CD8-positive, alpha-beta memory T cell (primary cell): ENCODE results near the gene RNU6-7. TPM values are rescaled to one million over a fixed set of nuclear protein-coding genes. Genes with fewer than 3 reads are reported as not detected.

Experiments
- CTCF ChIA-PET: fragments of 350-600 bp; sonication (Branson Sonifier 250); formaldehyde crosslinking; loops from one replicate; lab custom pipeline; 2021; ENCODE audit warnings: antibody characterized with exemption; lab: Charles Lee
- POLR2A ChIA-PET: fragments of 350-600 bp; sonication (Branson Sonifier 250); formaldehyde crosslinking; loops from one replicate; lab custom pipeline; 2021; ENCODE audit warnings: antibody characterized with exemption; lab: Charles Lee
- DNase-seq, 5 donors: peaks; one replicate each; pipeline versions ENCODE4 v3.0.0 to v3.0.0-alpha.2; 2020 to 2022; ENCODE audit warnings: mixed read lengths in 1 of 5
- H3K27ac ChIP-seq: one replicate; pipeline ENCODE4 v1.7.0; 2013; ENCODE audit warnings: low read depth, mild to moderate bottlenecking, low read length, moderate library complexity
- H3K27me3 ChIP-seq: 2 replicates; pipeline ENCODE4 v1.7.0; 2013; ENCODE audit warnings: low read length, mild to moderate bottlenecking; ENCODE audit not compliant: insufficient read depth, poor library complexity, severe bottlenecking
- H3K36me3 ChIP-seq: 2 replicates; pipeline ENCODE4 v1.7.0; 2013; ENCODE audit warnings: mild to moderate bottlenecking, low read length, moderate library complexity; ENCODE audit not compliant: insufficient read depth
- H3K4me1 ChIP-seq: 2 replicates; pipeline ENCODE4 v1.7.0; 2013; ENCODE audit warnings: mild to moderate bottlenecking, low read length, moderate library complexity; ENCODE audit not compliant: insufficient read depth
- H3K4me3 ChIP-seq: 2 replicates; pipeline ENCODE4 v1.7.0; 2013; ENCODE audit warnings: mild to moderate bottlenecking, low read length
- H3K9me3 ChIP-seq: 2 replicates; pipeline ENCODE4 v1.7.0; 2013; ENCODE audit warnings: mild to moderate bottlenecking, low read length
- H3K27ac Mint-ChIP-seq, 8 donors: one replicate each; pipeline ENCODE4 v1.8.0; 2020 to 2021; ENCODE audit warnings: mixed read lengths in 8 of 8, mild to moderate bottlenecking in 6 of 8, inconsistent platforms in 3 of 8, moderate library complexity in 3 of 8
- H3K27me3 Mint-ChIP-seq, 2 donors: one replicate each; pipeline ENCODE4 v1.8.0; 2020 to 2021; ENCODE audit warnings: mixed read lengths in 2 of 2, mild to moderate bottlenecking in 1 of 2, moderate library complexity in 1 of 2
- H3K36me3 Mint-ChIP-seq, 3 donors: one replicate each; pipeline ENCODE4 v1.8.0; 2020 to 2021; ENCODE audit warnings: mixed read lengths in 3 of 3, inconsistent platforms in 1 of 3, mild to moderate bottlenecking in 1 of 3
- H3K4me1 Mint-ChIP-seq, 3 donors: one replicate each; pipeline ENCODE4 v1.8.0; 2020 to 2021; ENCODE audit warnings: mixed read lengths in 3 of 3, inconsistent platforms in 1 of 3, mild to moderate bottlenecking in 1 of 3
- H3K4me3 Mint-ChIP-seq, 7 donors: one replicate each; pipeline ENCODE4 v1.8.0; 2020 to 2021; ENCODE audit warnings: mixed read lengths in 7 of 7, mild to moderate bottlenecking in 6 of 7, moderate library complexity in 4 of 7, inconsistent platforms in 2 of 7
- H3K9me3 Mint-ChIP-seq, 5 donors: one replicate each; pipeline ENCODE4 v1.8.0; 2020 to 2022; ENCODE audit warnings: mixed read lengths in 5 of 5, mild to moderate bottlenecking in 3 of 5, moderate library complexity in 2 of 5, inconsistent platforms in 1 of 5
- polyA plus RNA-seq: library from polyadenylated mRNA; unstranded; fragments of 300-500 nt; fragmentation: Illumina TruSeq; gene quantifications from one replicate; pipeline ENCODE4 v1.2.3, GENCODE V29; 2021
- total RNA-seq, 2 experiments: library from RNA; stranded (reverse); gene quantifications; one replicate each; pipeline ENCODE4 v1.2.3, GENCODE V29; 2021

The RNU6-7 gene
- total RNA-seq, result not detected
- polyA plus RNA-seq, result not detected

DNA sequence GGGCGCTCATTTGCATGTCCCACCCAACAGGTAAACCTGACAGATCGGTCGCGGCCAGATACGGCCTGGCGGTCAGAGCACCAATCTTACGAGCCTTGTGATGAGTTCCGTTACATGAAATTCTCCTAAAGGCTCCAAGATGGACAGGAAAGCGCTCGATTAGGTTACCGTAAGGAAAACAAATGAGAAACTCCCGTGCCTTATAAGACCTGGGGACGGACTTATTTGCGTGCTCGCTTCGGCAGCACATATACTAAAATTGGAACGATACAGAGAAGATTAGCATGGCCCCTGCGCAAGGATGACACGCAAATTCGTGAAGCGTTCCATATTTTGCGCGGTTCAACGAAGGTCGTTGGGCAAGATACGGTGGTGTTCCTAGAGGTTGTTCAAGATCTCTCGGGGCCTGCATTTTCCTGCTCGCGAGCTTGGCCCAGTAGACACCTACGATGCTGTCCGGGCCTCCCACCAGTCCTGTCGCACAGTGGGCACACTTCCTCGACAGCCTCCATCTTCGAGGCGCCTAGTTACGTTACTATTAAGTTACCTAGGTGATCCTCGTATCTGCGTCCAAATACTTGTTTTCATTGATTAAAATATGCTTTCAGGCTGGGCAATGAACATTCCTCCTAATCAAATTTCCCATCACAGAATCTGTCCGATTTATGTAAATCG is at the start of gene RNU6-7:
RNU6-7 (plus strand) TSS at position 230 of the 675 bp plus-strand sequence.
- POLR2A ChIA-PET, result interaction anchor here (0.8 to 3.0 kb wide), 2 partner anchors 125 to 1175 kb away, joined by 4 to 21 read pairs; partner anchors contain the start of gene ARHGAP5
- peaks cover 0 to 14% (median 0%) of the 10 kb centered on the region in 3 donors for H3K36me3 Mint-ChIP-seq
- peaks cover 6 to 8% of the 10 kb centered on the region in 2 donors for H3K27me3 Mint-ChIP-seq
- H3K4me1 Mint-ChIP-seq, result peaks cover 29 to 43% (median 40%) of the 10 kb centered on the region in 3 donors
- peak within 1 kb of the TSS; percentile 95 to 100 (median 99) for H3K27ac Mint-ChIP-seq
- peak within 1 kb of the TSS; percentile 85 for H3K4me3 ChIP-seq
- H3K9me3 Mint-ChIP-seq, result peaks cover 0 to 3% (median 0%) of the 10 kb centered on the region in 5 donors
- H3K27ac ChIP-seq, result peak within 1 kb of the TSS; percentile 97
- DNase-seq, result peak in 4 of 5 donors; percentile 1 to 81 (median 51)
- H3K36me3 ChIP-seq, result no peaks in the 10 kb centered on the region
- H3K27me3 ChIP-seq, result no peaks in the 10 kb centered on the region
- peaks cover 16% of the 10 kb centered on the region for H3K4me1 ChIP-seq
- CTCF ChIA-PET, result interaction anchor here (0.7 to 1.9 kb wide), 2 partner anchors 124 to 127 kb away, joined by 3 to 18 read pairs; partner anchors contain the start of gene ARHGAP5
- H3K9me3 ChIP-seq, result no peaks in the 10 kb centered on the region
- H3K4me3 Mint-ChIP-seq, result peak within 1 kb of the TSS; percentile 85 to 97 (median 92)

DNA sequence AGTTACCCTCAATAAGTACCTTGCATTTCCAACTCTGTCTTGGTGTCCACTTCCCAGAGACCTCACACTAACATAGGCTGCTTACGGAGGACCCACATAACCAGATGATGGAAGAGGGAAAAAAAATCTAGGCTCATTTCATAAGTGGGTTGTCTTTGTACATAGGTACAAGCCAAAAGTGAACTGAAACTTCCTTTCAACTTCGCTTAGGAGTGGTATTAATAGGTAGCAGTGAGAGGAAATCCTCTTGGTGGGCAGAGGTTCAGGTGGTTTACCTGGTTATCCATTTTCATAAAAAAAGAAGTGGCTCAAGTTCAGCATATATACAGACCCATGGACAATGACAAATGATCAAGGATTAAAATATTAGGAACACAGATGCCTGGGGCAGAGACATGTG is 35.8 kb upstream of the RNU6-7 start:
- no peak overlapping the region for H3K27ac Mint-ChIP-seq
- ChIA-PET POLR2A (no interaction called here), CTCF (no interaction called here)
- no peak overlapping the region for H3K4me3 Mint-ChIP-seq
- H3K4me3 ChIP-seq, result no peak overlapping the region
- H3K4me1 Mint-ChIP-seq, result no peaks in the 10 kb centered on the region
- no peaks in the 10 kb centered on the region for H3K9me3 ChIP-seq
- peaks cover 0 to 4% (median 1%) of the 10 kb centered on the region in 3 donors for H3K36me3 Mint-ChIP-seq
- H3K9me3 Mint-ChIP-seq, result peaks cover 0 to 9% (median 5%) of the 10 kb centered on the region in 5 donors
- no peaks in the 10 kb centered on the region for H3K4me1 ChIP-seq
- peaks cover 0 to 2% of the 10 kb centered on the region in 2 donors for H3K27me3 Mint-ChIP-seq
- DNase-seq, result no peak
- no peak overlapping the region for H3K27ac ChIP-seq
- H3K36me3 ChIP-seq, result no peaks in the 10 kb centered on the region
- no peaks in the 10 kb centered on the region for H3K27me3 ChIP-seq

DNA sequence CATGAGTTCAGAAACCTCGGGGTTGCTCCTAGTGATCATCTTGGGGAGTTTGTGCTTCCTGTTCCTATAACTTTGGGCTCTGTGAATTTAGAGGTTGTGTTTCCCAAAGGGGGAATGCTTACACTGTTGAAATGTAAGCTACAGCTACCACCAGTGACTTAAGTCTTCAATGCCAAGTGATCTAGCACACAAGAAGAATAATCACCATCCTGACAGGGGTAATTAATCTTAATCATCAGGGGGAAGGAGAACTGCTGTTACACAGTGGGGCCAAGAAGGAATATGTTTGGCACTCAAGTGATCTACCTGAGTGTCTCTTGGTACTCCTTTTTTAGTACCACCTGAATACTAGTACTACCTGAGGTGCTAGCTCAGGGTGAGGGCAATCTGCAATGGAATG is 34.9 kb upstream of the RNU6-7 start:
- no peak for DNase-seq
- Histone ChIP-seq H3K9me3 (no peaks in the 10 kb centered on the region), H3K4me1 (no peaks in the 10 kb centered on the region), H3K36me3 (no peaks in the 10 kb centered on the region), H3K4me3 (no peak overlapping the region), H3K27me3 (no peaks in the 10 kb centered on the region), H3K27ac (no peak overlapping the region)
- Mint-ChIP-seq H3K4me1 (no peaks in the 10 kb centered on the region), H3K4me3 (no peak overlapping the region), H3K27ac (peak overlapping the region in 1 of 8 donors; percentile 26), H3K27me3 (peaks cover 0 to 2% of the 10 kb centered on the region in 2 donors), H3K36me3 (peaks cover 0 to 4% (median 0%) of the 10 kb centered on the region in 3 donors), H3K9me3 (peaks cover 0 to 7% (median 5%) of the 10 kb centered on the region in 5 donors)
- POLR2A ChIA-PET, result no interaction called here
- CTCF ChIA-PET, result no interaction called here

DNA sequence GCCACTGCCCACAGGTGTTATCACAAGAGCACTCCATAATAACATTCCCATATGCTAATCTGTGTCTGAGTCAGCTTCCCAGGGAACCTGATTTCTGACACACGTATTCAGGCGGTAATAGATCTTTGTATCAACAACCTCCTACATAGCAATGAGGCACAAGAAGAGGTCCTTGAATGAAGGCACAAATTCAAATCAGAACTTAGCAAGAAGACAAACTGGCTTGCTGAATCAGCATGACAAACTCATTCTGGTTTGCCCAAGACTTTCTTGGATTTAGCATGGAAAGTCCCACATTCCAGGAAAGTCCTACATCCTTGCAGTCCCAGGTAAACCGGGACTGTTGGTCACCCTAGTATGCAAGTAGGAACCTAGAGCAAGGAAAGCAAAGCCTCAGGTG is 33.9 kb upstream of the RNU6-7 start:
- Mint-ChIP-seq H3K4me1 (no peaks in the 10 kb centered on the region), H3K27me3 (peaks cover 0 to 2% of the 10 kb centered on the region in 2 donors), H3K9me3 (peaks cover 0 to 3% (median 0%) of the 10 kb centered on the region in 5 donors), H3K4me3 (no peak overlapping the region), H3K27ac (no peak overlapping the region), H3K36me3 (peaks cover 0 to 4% (median 0%) of the 10 kb centered on the region in 3 donors)
- no peaks in the 10 kb centered on the region for H3K36me3 ChIP-seq
- DNase-seq, result no peak
- ChIA-PET POLR2A (no interaction called here), CTCF (no interaction called here)
- H3K4me1 ChIP-seq, result no peaks in the 10 kb centered on the region
- H3K9me3 ChIP-seq, result no peaks in the 10 kb centered on the region
- H3K27me3 ChIP-seq, result no peaks in the 10 kb centered on the region
- H3K27ac ChIP-seq, result no peak overlapping the region
- no peak overlapping the region for H3K4me3 ChIP-seq

DNA sequence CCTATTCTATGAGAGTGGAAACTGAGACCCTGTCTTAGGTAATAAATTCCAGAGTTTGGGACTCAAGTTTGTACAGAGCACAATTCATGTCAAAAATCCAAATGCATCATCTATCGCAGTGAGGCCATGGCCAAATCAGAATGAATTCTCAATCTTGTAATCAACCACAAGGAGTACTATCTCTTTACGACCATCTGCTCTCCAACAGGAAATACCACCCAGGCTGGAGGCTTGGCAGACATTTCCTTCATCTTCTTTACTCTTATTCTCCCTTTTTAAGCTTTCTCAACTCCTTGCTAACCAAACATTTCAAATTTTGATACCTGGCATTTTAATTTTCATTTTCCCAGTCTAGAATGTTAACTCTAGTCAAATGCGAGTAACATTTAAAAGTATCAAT is 32.7 kb upstream of the RNU6-7 start:
- Mint-ChIP-seq H3K27me3 (peaks cover 0 to 2% of the 10 kb centered on the region in 2 donors), H3K36me3 (peaks cover 0 to 4% (median 0%) of the 10 kb centered on the region in 3 donors), H3K27ac (no peak overlapping the region), H3K4me3 (no peak overlapping the region), H3K9me3 (peaks cover 0 to 3% (median 0%) of the 10 kb centered on the region in 5 donors), H3K4me1 (no peaks in the 10 kb centered on the region)
- POLR2A ChIA-PET, result no interaction called here
- no peak for DNase-seq
- H3K27ac ChIP-seq, result no peak overlapping the region
- no peaks in the 10 kb centered on the region for H3K9me3 ChIP-seq
- no peaks in the 10 kb centered on the region for H3K4me1 ChIP-seq
- CTCF ChIA-PET, result no interaction called here
- H3K27me3 ChIP-seq, result no peaks in the 10 kb centered on the region
- no peaks in the 10 kb centered on the region for H3K36me3 ChIP-seq
- no peak overlapping the region for H3K4me3 ChIP-seq

DNA sequence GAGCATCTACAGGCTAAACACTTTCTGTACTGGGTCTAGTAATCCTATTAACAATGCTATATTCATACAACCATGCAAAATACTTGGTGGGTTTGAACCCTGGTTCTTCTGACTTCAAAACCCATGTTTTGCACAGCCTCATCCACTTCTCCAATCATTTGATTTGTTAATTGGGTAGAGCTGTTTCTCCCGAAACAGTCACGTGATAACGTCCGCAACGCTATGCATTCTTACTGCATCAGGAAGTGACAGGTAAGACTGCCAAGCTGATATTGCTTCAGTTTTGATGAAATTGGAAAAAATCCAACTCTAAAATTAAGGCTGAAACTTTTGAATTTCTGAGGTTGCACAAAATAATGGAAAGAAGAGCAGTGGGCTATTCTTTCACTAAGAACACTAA is 30.4 kb upstream of the RNU6-7 start:
- CTCF ChIA-PET, result no interaction called here
- Histone ChIP-seq H3K4me1 (no peaks in the 10 kb centered on the region), H3K36me3 (no peaks in the 10 kb centered on the region), H3K27me3 (no peaks in the 10 kb centered on the region), H3K4me3 (no peak overlapping the region), H3K9me3 (no peaks in the 10 kb centered on the region), H3K27ac (no peak overlapping the region)
- H3K36me3 Mint-ChIP-seq, result no peaks in the 10 kb centered on the region
- POLR2A ChIA-PET, result no interaction called here
- no peak for DNase-seq
- H3K27me3 Mint-ChIP-seq, result peaks cover 0 to 6% of the 10 kb centered on the region in 2 donors
- no peak overlapping the region for H3K4me3 Mint-ChIP-seq
- no peaks in the 10 kb centered on the region for H3K4me1 Mint-ChIP-seq
- H3K27ac Mint-ChIP-seq, result no peak overlapping the region
- H3K9me3 Mint-ChIP-seq, result no peaks in the 10 kb centered on the region

DNA sequence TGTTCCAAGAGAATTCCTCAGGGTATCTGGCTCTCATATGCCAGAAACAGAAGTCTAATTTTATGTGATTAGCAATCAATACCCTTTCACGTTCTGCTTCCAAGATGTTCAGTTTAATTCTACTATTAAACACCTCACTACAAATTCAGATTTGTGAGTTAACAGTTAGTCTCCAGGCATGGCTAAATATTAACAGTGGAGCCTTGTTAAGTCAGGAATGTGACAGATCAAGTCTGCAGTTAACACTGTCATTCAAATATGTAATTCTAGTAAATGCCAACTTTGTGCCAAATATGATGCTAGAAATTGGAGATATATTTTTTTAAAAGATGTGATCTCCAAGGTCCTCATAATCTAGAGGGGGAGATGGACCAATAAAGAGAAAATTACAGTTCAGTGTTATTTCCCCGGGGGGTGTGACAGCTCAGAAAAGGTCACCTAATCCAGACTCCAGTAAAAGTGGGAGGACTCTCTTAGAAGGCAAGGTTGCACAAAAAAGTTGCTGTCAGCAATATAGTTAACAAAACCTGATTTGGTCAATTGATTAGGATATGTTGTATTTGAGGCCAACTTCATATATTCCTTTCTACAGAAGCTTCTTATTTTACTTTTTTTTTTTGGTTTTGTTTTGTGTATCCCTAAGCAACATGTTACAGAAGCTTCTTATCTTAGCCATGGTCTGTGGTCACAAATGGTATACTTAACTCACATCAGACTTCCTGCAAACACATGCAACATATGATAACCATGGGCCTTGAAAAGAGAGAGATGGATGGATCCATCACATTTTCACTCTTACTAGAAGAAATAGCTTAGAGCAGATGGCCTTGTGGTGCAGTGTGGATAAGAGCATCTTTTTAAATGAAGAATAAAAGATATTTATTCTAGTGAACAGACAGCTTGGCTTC is 18.4 kb upstream of the RNU6-7 start:
- H3K9me3 Mint-ChIP-seq, result peaks cover 7 to 25% (median 20%) of the 10 kb centered on the region in 5 donors
- H3K36me3 Mint-ChIP-seq, result no peaks in the 10 kb centered on the region
- no peak overlapping the region for H3K4me3 ChIP-seq
- no peaks in the 10 kb centered on the region for H3K4me1 ChIP-seq
- no peaks in the 10 kb centered on the region for H3K4me1 Mint-ChIP-seq
- H3K9me3 ChIP-seq, result no peaks in the 10 kb centered on the region
- no peak overlapping the region for H3K27ac ChIP-seq
- H3K27me3 ChIP-seq, result no peaks in the 10 kb centered on the region
- no peak overlapping the region for H3K4me3 Mint-ChIP-seq
- H3K36me3 ChIP-seq, result no peaks in the 10 kb centered on the region
- H3K27me3 Mint-ChIP-seq, result peaks cover 9 to 46% of the 10 kb centered on the region in 2 donors
- POLR2A ChIA-PET, result no interaction called here
- no peak overlapping the region for H3K27ac Mint-ChIP-seq
- CTCF ChIA-PET, result no interaction called here
- DNase-seq, result no peak

DNA sequence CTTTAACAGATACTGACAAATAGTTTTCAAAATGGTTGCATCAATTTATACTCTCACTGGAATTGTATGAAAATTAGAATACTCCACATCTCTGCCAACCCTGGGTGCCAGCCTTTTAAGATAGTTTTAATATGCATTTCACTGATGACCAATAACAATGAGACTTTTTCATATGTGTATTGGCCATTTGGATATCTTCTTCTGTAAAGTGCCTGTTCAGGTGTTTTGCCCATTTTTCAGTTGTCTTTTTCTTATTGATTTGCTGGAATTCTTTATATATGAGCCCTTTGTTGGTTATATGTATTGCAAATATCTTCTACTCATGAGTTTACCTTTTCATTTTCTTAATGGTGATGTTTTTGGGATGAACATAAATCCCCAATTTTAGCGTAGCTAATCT is 16.7 kb upstream of the RNU6-7 start:
- H3K4me3 ChIP-seq, result no peak overlapping the region
- H3K36me3 Mint-ChIP-seq, result no peaks in the 10 kb centered on the region
- no peak for DNase-seq
- H3K9me3 ChIP-seq, result no peaks in the 10 kb centered on the region
- H3K27ac Mint-ChIP-seq, result no peak overlapping the region
- H3K9me3 Mint-ChIP-seq, result peaks cover 7 to 20% (median 16%) of the 10 kb centered on the region in 5 donors
- no peaks in the 10 kb centered on the region for H3K4me1 Mint-ChIP-seq
- no peak overlapping the region for H3K4me3 Mint-ChIP-seq
- H3K27ac ChIP-seq, result no peak overlapping the region
- CTCF ChIA-PET, result no interaction called here
- POLR2A ChIA-PET, result no interaction called here
- H3K27me3 Mint-ChIP-seq, result peaks cover 13 to 42% of the 10 kb centered on the region in 2 donors
- no peaks in the 10 kb centered on the region for H3K36me3 ChIP-seq
- no peaks in the 10 kb centered on the region for H3K4me1 ChIP-seq
- H3K27me3 ChIP-seq, result no peaks in the 10 kb centered on the region
